Nephron progenitor cell (in vitro differentiated cells): Measurements from ENCODE around the gene GNA12.

Experiments
- DNase-seq: peaks from one replicate; pipeline ENCODE4 v3.0.0; 2021
- H3K27ac Mint-ChIP-seq: 2 replicates; pipeline ENCODE4 v1.8.0; 2021; ENCODE audit warnings: mild to moderate bottlenecking, moderate library complexity, mixed read lengths
- H3K27me3 Mint-ChIP-seq: 2 replicates; pipeline ENCODE4 v1.8.0; 2021; ENCODE audit warnings: mild to moderate bottlenecking, low read depth, mixed read lengths; ENCODE audit not compliant: poor library complexity
- H3K36me3 Mint-ChIP-seq: 2 replicates; pipeline ENCODE4 v1.8.0; 2021; ENCODE audit warnings: low read depth, mixed read lengths
- H3K4me1 Mint-ChIP-seq: 2 replicates; pipeline ENCODE4 v1.8.0; 2021; ENCODE audit warnings: mixed read lengths
- H3K4me3 Mint-ChIP-seq: 2 replicates; pipeline ENCODE4 v1.8.0; 2021; ENCODE audit warnings: mild to moderate bottlenecking, moderate library complexity, mixed read lengths
- H3K9me3 Mint-ChIP-seq: 2 replicates; pipeline ENCODE4 v1.8.0; 2021; ENCODE audit warnings: mild to moderate bottlenecking, moderate library complexity, mixed read lengths
- TF ChIP-seq, protein P1 (sequence below): fragments of 200-600 bp; sonication (generic); IDR thresholded peaks from 2 replicates; pipeline ENCODE4 v1.5.0; 2021; ENCODE audit warnings: antibody characterized with exemption

Gene GNA12

DNA sequence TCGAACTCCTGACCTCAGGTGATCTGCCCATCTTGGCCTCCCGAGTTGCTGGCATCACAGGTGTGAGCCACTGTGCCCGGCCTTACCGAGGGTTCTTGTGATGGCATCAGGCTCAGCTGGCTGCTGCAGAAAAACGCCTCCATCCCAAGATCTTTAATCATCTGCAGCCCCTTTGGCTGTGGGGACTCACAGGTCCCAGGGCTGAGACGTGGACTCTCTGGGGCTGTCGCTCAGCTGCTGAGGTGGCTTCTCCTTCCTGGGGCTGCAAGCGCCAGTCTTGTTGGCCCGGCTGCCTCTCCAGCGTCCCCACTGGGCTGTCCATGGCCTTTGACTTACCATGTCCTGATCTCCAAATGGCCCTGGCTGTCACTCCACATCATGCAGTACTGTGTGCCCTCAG is 136.1 kb downstream of the GNA12 start:
- no peak overlapping the region for H3K4me3 Mint-ChIP-seq
- TF ChIP-seq, protein P1, sequence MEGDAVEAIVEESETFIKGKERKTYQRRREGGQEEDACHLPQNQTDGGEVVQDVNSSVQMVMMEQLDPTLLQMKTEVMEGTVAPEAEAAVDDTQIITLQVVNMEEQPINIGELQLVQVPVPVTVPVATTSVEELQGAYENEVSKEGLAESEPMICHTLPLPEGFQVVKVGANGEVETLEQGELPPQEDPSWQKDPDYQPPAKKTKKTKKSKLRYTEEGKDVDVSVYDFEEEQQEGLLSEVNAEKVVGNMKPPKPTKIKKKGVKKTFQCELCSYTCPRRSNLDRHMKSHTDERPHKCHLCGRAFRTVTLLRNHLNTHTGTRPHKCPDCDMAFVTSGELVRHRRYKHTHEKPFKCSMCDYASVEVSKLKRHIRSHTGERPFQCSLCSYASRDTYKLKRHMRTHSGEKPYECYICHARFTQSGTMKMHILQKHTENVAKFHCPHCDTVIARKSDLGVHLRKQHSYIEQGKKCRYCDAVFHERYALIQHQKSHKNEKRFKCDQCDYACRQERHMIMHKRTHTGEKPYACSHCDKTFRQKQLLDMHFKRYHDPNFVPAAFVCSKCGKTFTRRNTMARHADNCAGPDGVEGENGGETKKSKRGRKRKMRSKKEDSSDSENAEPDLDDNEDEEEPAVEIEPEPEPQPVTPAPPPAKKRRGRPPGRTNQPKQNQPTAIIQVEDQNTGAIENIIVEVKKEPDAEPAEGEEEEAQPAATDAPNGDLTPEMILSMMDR: no peak
- peaks cover 12% of the 10 kb centered on the region for H3K36me3 Mint-ChIP-seq
- H3K9me3 Mint-ChIP-seq: peaks cover 7% of the 10 kb centered on the region
- no peak for DNase-seq
- peaks cover 33% of the 10 kb centered on the region for H3K4me1 Mint-ChIP-seq
- peaks cover 3% of the 10 kb centered on the region for H3K27me3 Mint-ChIP-seq
- no peak overlapping the region for H3K27ac Mint-ChIP-seq

DNA sequence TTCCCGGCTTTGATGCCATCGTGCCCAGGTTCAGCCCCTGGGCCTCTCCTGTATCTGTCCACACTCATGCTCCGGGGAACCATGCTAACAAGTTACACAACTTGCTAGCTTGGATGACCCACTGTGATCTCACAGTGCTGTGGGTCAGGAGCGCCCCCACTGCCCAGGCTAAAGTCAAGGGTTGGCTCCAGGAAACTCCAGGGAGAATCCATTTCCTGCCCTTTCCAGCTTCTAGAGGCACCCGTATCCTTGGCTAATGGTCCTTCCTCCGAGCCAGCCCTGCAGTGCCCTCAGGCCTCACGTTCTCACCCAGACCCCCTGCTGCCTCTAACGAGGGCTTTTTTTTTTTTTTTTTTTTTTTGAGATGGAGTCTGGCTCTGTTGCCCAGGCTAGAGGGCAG is 136.6 kb downstream of the GNA12 start:
- no peak overlapping the region for H3K4me3 Mint-ChIP-seq
- H3K27ac Mint-ChIP-seq: peak overlapping the region; percentile 38
- H3K4me1 Mint-ChIP-seq: peaks cover 28% of the 10 kb centered on the region
- H3K27me3 Mint-ChIP-seq: peaks cover 3% of the 10 kb centered on the region
- H3K36me3 Mint-ChIP-seq: peaks cover 12% of the 10 kb centered on the region
- DNase-seq: no peak
- TF ChIP-seq, protein P1: no peak
- H3K9me3 Mint-ChIP-seq: peaks cover 7% of the 10 kb centered on the region

DNA sequence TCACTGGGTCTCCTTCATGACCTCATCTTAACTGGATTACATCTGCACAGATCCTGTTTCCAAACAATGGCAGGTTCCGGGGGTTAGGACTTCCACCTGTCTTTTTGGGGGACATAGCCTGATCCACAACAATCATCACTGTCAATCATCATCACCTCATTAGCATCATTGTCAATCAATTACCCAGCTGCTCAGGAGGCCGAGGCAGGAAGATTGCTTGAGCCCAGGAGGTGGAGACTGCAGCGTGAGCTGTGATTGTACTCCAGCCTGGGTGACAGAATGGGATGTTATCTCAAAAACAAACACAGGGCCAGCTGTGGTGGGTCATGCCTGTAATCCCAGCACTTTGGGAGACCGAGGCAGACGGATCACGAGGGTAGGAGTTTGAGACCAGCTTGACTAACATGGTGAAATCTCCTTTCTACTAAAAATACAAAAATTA is 137.4 kb downstream of the GNA12 start:
- H3K27ac Mint-ChIP-seq: peak overlapping the region; percentile 47
- H3K9me3 Mint-ChIP-seq: peaks cover 7% of the 10 kb centered on the region
- peaks cover 3% of the 10 kb centered on the region for H3K27me3 Mint-ChIP-seq
- no peak for DNase-seq
- H3K4me1 Mint-ChIP-seq: peaks cover 27% of the 10 kb centered on the region
- TF ChIP-seq, protein P1: no peak
- no peak overlapping the region for H3K4me3 Mint-ChIP-seq
- peaks cover 12% of the 10 kb centered on the region for H3K36me3 Mint-ChIP-seq

DNA sequence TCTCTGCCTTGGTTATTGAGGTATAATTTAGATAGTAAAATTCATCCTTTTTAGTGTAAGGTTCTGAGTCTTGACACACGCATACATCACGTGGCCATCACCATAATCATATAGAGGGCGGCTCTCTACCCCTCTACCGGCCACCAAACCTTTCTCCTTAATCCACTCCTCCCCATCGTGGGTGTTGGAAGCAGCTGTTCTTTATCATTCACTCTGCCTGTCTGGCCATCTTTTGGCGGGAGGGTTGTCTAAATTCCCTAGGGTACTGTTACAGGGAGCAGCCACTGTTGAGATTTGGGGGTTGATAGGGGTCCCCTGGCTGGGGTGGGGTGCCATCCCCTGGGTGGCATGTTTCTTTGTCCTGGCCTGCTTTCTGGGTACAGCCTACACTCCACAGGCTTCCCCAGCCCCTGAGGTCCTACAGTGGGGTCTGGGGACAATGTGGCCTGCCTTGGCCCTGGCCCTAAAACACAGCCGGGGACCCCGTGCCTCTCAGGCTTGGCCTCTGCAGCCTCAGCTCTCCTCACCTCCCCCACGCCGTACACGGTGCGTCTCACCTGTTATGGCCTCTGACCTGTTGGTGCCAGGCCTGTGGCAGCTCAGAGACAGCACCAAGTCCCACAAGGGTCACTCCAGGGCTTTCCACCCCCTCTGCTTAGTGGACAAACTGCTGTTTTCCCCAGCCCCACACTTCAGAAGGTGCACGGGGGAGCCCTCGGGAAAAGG is 138.6 kb downstream of the GNA12 start:
- H3K27me3 Mint-ChIP-seq: peaks cover 3% of the 10 kb centered on the region
- H3K4me3 Mint-ChIP-seq: no peak overlapping the region
- peaks cover 27% of the 10 kb centered on the region for H3K4me1 Mint-ChIP-seq
- DNase-seq: no peak
- TF ChIP-seq, protein P1: no peak
- H3K36me3 Mint-ChIP-seq: peaks cover 7% of the 10 kb centered on the region
- no peak overlapping the region for H3K27ac Mint-ChIP-seq
- peaks cover 7% of the 10 kb centered on the region for H3K9me3 Mint-ChIP-seq

DNA sequence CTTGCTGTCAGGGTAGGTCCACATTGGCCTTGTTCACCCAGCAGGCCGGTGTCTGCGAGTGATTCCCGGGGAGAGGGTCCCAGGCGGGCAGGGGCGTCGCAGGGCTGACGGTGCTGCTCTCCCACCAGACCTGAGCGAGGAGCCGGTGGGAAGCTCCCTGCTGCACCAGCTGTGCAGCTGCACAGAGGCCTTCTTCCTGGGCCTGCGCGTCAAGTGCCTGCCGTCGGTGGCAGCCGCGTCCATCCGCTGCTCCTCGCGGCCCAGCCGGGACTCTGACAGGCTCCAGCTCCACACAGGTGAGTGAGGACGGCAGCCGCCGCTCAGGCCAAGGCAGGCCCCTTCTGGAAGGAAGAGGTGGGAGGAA is 141.5 kb downstream of the GNA12 start:
- Mint-ChIP-seq H3K27me3 (peaks cover 7% of the 10 kb centered on the region), H3K4me3 (no peak overlapping the region), H3K36me3 (peaks cover 7% of the 10 kb centered on the region), H3K9me3 (peaks cover 7% of the 10 kb centered on the region), H3K4me1 (peaks cover 20% of the 10 kb centered on the region), H3K27ac (peak overlapping the region; percentile 40)
- TF ChIP-seq, protein P1: no peak
- no peak for DNase-seq
